Islet of Langerhans (tissue), 1 donor: ENCODE data around the gene POU6F2.
"Not testable (repeated sequence)": the region's sequence is repeated elsewhere in the genome, so short reads cannot be mapped to it uniquely, and the experiment has no call there.

Source experiments
- FAIRE-seq: peaks from one replicate; lab custom pipeline; 2011; peaks lifted over from hg19 to GRCh38; lab: Jason Lieb, UNC

POU6F2 gene

GRCh38 chr7:39306016-39306570 is 328.4 kb downstream of the POU6F2 start:
- no peak for FAIRE-seq

GRCh38 chr7:39310699-39311098 is 333.0 kb downstream of the POU6F2 start:
- FAIRE-seq, result no peak

GRCh38 chr7:39312254-39312989 is 334.7 kb downstream of the POU6F2 start:
- no peak for FAIRE-seq

GRCh38 chr7:39313376-39313775 is 335.7 kb downstream of the POU6F2 start:
- no peak for FAIRE-seq

- FAIRE-seq, result no peak
These were observed 336.3 kb downstream of the POU6F2 start for GRCh38 chr7:39313974-39314373.

GRCh38 chr7:39317107-39317506 is 339.4 kb downstream of the POU6F2 start:
- FAIRE-seq, result no peak

- no peak for FAIRE-seq
These were observed 340.2 kb downstream of the POU6F2 start for GRCh38 chr7:39317896-39318295.

- no peak for FAIRE-seq
These were observed 343.5 kb downstream of the POU6F2 start for GRCh38 chr7:39321245-39321644.

GRCh38 chr7:39321909-39322498 is 344.3 kb downstream of the POU6F2 start:
- FAIRE-seq, result no peak

- FAIRE-seq, result no peak
These were observed 346.5 kb downstream of the POU6F2 start for GRCh38 chr7:39324139-39324760.

GRCh38 chr7:39331607-39332006 is 353.9 kb downstream of the POU6F2 start:
- not testable (repeated sequence) for FAIRE-seq

GRCh38 chr7:39332142-39332541 is 354.4 kb downstream of the POU6F2 start:
- FAIRE-seq, result no peak

GRCh38 chr7:39333701-39334100 is 356.0 kb downstream of the POU6F2 start:
- FAIRE-seq, result no peak

GRCh38 chr7:39336442-39336841 is 358.7 kb downstream of the POU6F2 start:
- no peak for FAIRE-seq

- no peak for FAIRE-seq
These were observed 361.0 kb downstream of the POU6F2 start for GRCh38 chr7:39338716-39339115.

GRCh38 chr7:39339591-39339990 is 361.9 kb downstream of the POU6F2 start:
- no peak for FAIRE-seq

GRCh38 chr7:39341083-39341482 is 363.4 kb downstream of the POU6F2 start:
- no peak for FAIRE-seq

- FAIRE-seq, result no peak
These were observed 365.1 kb downstream of the POU6F2 start for GRCh38 chr7:39342763-39343162.

- FAIRE-seq, result no peak
These were observed 371.9 kb downstream of the POU6F2 start for GRCh38 chr7:39349452-39350123.

- peak; percentile 30 for FAIRE-seq
These were observed 376.1 kb downstream of the POU6F2 start for GRCh38 chr7:39353615-39354376.

- no peak for FAIRE-seq
These were observed 378.0 kb downstream of the POU6F2 start for GRCh38 chr7:39355664-39356063.
